Measurements from ENCODE around the gene POLR2E. TPM values are rescaled to one million over a fixed set of nuclear protein-coding genes. Genes with fewer than 3 reads are reported as not detected.

POLR2E gene
- total RNA-seq, 1 experiment from 2014 or later = 261 TPM

DNA sequence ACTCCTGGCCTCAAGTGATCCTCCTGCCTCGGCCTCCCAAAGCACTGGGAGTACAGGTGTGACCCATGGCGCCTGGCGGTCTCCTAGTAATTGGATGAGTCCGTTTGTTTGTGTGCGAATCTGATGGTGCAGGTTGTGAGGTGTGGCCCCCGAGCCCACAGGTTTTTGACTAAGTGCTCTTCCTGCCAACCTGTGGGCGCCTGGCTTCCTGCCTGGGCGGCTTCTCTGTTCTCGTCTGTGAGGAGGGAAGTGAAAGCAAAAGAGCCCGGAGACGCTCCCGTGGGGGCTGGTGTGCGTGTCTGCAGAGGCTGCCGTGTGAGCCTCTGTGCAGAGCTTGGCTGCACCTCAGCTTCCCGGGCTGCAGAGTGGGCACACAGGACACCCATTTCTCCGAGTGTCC is 18.2 kb downstream of the POLR2E start:
- Histone ChIP-seq H2BK20ac (ENCODE audit: low read depth, low read length, poor library complexity, severe bottlenecking) (no peak overlapping the region), H3K56ac (ENCODE audit: insufficient read length, low read depth, low read length) (no peak overlapping the region), H2BK15ac (ENCODE audit: low read depth, low read length) (no peak overlapping the region), H4K20me1 (ENCODE audit: control insufficient read depth, insufficient read depth, insufficient read length) (no peaks in the 10 kb centered on the region), H3K27me3 (ENCODE audit: insufficient read depth, low read length) (no peaks in the 10 kb centered on the region), H3K79me2 (ENCODE audit: insufficient read depth, low read length) (no peaks in the 10 kb centered on the region), H4K8ac (replicated peaks; ENCODE audit: insufficient read length, low read depth, low read length) (no peak overlapping the region), H3K23me2 (ENCODE audit: insufficient read length, low read depth, low read length, poor library complexity, severe bottlenecking) (no peaks in the 10 kb centered on the region), H2BK12ac (ENCODE audit: insufficient read length, low read depth, low read length) (no peak overlapping the region), H2BK120ac (ENCODE audit: low read depth, low read length, poor library complexity, severe bottlenecking) (no peak overlapping the region), H3K4me2 (ENCODE audit: insufficient read depth, insufficient read length, low read length) (no peak overlapping the region), H3K4me1 (ENCODE audit: insufficient read depth, low read length) (no peaks in the 10 kb centered on the region), H4K91ac (ENCODE audit: insufficient read length, low read depth, low read length) (no peak overlapping the region), H4K5ac (ENCODE audit: insufficient read length, low read depth, low read length) (no peak overlapping the region), H3K18ac (ENCODE audit: insufficient read length, low read depth, low read length) (no peak overlapping the region), H3K23ac (ENCODE audit: insufficient read length, low read depth, low read length) (no peak overlapping the region), H2BK5ac (ENCODE audit: insufficient read length, low read length) (no peak overlapping the region), H3K4ac (ENCODE audit: low read depth, low read length) (no peak overlapping the region), H3K9ac (ENCODE audit: extremely low read depth, insufficient read length, low read length) (no peak overlapping the region), H2AK5ac (ENCODE audit: insufficient read length, low read length) (no peak overlapping the region), H3K79me1 (ENCODE audit: insufficient read depth, low read depth, low read length, poor library complexity, severe bottlenecking) (no peaks in the 10 kb centered on the region), H3K9me3 (ENCODE audit: control insufficient read depth, low read depth, low read length) (no peaks in the 10 kb centered on the region), H3T11ph (ENCODE audit: low read length) (no peak overlapping the region), H3K14ac (ENCODE audit: insufficient read depth, low read length) (no peak overlapping the region), H3K27ac (ENCODE audit: insufficient read length, low read depth, low read length) (no peak overlapping the region), H2AFZ (ENCODE audit: low read length) (no peak overlapping the region)
- Mint-ChIP-seq H3K27ac (no peak overlapping the region), H3K9me3 (no peaks in the 10 kb centered on the region), H3K27me3 (ENCODE audit: low read depth) (peaks cover 7% of the 10 kb centered on the region), H3K4me3 (no peak overlapping the region), H3K4me1 (peaks cover 2 to 10% of the 10 kb centered on the region in 2 experiments; a peak in 2 of 4 replicates), H3K36me3 (ENCODE audit: insufficient read depth in 1 of 3, low read depth in 3 of 3) (peaks cover 9 to 49% (median 40%) of the 10 kb centered on the region in 3 experiments)
- TF ChIP-seq, protein P1, sequence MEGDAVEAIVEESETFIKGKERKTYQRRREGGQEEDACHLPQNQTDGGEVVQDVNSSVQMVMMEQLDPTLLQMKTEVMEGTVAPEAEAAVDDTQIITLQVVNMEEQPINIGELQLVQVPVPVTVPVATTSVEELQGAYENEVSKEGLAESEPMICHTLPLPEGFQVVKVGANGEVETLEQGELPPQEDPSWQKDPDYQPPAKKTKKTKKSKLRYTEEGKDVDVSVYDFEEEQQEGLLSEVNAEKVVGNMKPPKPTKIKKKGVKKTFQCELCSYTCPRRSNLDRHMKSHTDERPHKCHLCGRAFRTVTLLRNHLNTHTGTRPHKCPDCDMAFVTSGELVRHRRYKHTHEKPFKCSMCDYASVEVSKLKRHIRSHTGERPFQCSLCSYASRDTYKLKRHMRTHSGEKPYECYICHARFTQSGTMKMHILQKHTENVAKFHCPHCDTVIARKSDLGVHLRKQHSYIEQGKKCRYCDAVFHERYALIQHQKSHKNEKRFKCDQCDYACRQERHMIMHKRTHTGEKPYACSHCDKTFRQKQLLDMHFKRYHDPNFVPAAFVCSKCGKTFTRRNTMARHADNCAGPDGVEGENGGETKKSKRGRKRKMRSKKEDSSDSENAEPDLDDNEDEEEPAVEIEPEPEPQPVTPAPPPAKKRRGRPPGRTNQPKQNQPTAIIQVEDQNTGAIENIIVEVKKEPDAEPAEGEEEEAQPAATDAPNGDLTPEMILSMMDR (conservative IDR thresholded peaks at IDR 0.05) = no peak
- no CpG with 5 or more reads among the region's 16 CpGs for WGBS (ENCODE audit: extremely low coverage, insufficient read length, low lambda C conversion rate)
- DNase-seq = no peak
